CD4-positive, alpha-beta T cell treated with Interleukin-4 for 1 hour (primary cell): Measurements from ENCODE around the gene CHRM1.
A peak's percentile ranks its signal among the peaks of the same experiment; 100 is the strongest.

ENCODE experiments used
- DNase-seq, 2 donors: peaks; one replicate each; pipeline ENCODE4 v3.0.0-alpha.2; 2020 to 2022

The CHRM1 gene

GRCh38 chr11:62925745-62926679 is 4.8 kb upstream of the CHRM1 start:
- no peak for DNase-seq

DNA sequence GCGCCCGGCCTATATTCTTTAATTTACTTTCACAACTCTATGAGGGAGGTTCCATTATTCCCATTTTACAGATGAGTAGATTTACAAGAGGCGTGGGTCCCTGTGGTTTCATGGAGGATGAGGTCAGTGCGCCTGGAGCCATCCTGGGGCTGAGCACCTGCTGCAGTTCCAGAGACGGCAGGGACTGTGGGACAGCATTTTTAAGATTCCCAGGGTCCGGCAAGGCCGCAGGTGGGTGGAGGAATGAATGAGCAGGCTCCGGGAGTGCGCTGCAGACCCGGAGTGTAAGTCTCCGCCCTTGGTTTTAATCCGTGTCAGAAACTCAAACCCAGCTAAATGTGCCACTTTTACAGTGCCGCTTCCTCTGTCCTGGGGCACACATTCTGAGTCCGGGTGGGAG is 4.1 kb upstream of the CHRM1 start:
- DNase-seq, result no peak

- DNase-seq, result peak; percentile 22 to 25
These were observed 2.6 kb upstream of the CHRM1 start for GRCh38 chr11:62923601-62924411.

DNA sequence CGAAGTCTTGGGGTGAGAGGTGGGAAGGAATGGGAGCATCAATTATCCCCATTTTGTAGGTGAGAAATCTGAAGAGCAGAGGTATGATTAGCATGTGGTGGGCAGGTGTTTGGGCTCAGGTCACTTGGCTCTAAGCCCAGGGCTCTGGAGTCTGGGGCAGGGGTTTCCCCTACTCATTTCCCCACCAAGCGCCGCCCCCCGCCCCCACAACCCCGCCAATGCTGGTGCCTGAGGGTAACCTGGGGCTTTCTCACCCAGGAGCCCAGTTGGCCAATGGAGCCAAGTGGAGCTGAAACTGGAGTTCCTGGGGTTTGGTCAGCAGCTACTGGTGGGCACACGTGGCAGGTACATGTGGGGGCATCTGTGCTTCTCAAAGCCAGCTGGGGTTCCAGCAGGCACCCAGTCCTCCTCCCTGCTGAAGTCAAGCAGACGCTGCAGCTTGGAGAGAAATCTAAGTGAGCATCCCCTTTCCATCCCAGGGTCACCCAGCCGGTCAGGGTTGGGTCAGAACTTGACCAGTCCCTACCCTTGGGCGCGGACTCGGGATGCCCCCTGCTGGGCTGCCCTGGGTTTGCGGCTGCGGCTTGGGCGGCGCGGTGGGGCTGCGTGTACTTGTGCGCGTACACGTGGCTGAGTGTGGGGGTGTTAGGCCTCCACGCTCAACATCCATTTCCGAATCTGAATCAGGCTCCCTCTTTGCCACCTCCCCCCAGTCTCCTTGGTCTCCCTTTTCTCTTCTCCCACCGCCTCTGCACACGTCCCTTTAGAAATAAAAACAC is 1.7 kb upstream of the CHRM1 start:
- DNase-seq, result no peak

DNA sequence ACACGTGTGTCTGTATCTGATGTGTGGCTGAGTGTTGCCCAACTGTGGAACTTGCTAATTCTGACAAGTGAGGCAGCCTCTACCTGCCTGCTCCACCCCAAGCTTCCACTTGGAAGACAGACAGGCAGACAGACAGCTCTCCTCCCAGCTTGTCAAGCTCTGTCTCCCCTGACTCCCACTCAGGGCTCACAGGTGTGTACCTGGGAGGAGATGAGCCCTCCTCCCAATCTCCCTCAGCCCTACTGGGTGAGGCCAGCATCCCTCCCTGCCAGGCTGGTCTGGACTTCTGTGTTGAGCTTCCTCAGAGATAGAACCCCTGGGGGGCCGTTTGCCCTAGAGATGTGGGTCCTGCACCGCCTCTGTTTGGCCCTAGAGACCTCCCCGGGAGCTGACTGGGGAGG is 1.0 kb upstream of the CHRM1 start:
- no peak for DNase-seq

GRCh38 chr11:62921573-62922188 is 518 bp upstream of the CHRM1 start:
- DNase-seq, result no peak

DNA sequence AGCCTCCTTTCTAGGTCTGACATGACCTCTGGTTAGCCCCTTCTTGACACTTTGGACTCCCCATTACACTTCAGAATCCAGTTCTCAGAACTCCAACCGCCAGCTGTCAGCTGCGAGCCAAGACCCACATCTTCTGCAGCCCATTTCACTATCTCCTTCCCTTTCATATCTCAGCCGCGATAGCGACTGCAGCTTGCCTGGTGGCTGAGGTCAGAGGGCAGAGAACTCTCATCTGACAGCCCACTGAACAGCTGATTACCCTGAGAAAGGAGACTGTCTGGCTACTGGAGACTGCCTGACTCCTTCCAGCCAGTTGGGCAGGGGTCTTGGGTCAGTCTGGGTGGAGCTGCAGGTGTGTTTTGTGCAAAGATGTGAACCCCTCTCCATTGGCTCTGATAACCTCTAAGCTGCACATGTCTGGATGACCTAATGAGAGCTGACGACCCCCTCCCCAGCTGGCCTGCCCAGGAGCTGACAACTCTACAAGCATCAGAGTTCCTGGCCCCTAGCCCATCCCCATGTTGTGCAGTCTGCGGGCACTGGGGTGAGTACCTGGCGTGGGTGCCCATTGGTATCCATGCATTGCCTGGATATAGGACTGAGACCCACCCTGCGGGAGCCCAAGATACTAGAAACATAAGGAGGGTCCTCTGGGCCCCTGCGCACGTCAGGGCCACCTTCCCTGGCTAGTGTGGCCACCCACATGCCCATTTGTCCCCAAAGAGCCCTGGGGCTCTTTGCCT is 1.1 kb downstream of the CHRM1 start:
- DNase-seq, result no peak

GRCh38 chr11:62919476-62919875 is 1.7 kb downstream of the CHRM1 start:
- no peak for DNase-seq

DNA sequence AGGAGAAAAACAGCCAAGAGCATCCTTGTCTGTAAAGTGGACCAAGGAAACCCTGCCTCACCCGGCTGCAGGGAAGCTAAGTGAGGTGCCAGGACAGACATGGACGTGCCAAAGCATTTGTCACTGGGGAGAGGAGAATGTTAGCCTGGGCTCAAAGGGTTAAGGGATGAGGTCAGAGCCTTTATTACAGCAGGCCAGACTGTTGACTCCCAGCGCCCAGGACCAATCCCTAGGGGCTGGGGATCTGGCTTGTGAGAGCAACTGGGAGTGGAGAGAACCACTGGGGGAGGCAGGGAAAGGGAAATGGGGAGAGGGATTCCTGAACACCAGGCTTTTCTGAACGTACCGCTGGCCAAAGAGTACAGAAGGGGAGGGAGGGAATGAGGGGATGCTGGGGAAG is 2.6 kb downstream of the CHRM1 start:
- DNase-seq, result no peak

GRCh38 chr11:62917906-62918502 is 3.2 kb downstream of the CHRM1 start:
- DNase-seq, result no peak

DNA sequence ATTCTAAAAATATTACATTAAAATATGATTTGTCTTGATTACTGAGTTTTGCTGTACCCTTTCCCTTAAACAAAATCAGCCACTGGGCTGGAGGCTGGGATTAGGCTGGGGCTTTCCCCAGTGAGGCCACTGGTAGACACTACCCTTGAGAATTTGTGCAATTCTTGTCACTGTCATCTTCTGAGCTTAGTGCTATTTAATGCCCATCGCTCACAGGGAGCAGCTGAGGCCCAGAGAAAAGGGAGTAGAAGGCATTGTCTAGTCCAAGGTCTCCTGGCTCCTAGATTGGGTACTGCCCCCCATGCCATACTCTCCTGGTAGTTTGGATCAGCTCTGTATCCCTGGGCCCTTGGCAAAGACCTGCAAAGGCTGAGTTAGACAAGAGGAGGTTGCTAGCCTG is 6.7 kb downstream of the CHRM1 start:
- no peak for DNase-seq

GRCh38 chr11:62912268-62912667 is 8.9 kb downstream of the CHRM1 start:
- no peak for DNase-seq

DNA sequence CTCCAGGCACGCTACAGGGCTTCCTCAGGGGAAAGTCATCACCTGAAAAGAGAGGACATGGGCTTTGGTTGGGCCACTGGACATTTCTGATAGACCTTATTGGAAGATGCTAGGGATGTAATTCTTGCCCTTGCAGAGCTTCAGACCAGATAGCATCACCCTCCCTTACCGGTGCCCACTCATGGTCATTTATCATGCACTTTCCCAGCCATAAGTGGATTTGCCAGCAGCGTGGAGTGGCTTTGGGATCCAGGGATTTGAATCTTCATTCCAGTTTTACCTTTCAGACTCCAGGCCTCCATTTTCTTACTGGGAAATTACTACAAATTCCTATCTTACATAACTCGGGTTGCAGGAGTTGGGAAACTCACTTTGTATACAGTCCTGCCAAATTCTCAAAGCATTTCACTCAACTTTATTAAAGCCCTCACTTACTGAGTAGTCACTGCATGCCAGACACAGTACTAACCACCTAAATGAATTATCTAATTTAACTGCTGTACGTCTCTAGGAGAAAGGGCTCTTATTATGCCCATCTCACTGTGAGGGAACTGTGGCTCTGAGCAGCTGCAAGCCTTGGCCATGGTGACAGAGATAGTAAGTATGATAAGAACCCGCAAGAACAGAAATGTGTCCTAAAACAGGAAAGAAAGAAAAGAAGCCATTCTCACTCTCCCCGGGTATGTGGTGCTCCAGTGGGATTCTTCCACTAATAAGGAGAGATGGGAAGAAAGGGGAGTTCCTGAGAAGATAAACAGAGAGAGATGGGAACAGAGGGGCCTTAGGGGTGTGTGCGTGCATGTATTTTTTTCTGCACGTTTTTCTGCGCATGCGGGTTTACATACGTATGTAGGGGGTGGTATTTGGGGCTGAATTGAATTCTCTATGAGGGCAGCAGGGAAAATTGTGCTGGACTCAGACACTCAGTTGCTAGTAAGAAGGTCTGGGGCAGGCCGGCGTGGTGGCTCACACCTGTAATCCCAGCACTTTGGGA is 9.7 kb downstream of the CHRM1 start:
- DNase-seq, result no peak

DNA sequence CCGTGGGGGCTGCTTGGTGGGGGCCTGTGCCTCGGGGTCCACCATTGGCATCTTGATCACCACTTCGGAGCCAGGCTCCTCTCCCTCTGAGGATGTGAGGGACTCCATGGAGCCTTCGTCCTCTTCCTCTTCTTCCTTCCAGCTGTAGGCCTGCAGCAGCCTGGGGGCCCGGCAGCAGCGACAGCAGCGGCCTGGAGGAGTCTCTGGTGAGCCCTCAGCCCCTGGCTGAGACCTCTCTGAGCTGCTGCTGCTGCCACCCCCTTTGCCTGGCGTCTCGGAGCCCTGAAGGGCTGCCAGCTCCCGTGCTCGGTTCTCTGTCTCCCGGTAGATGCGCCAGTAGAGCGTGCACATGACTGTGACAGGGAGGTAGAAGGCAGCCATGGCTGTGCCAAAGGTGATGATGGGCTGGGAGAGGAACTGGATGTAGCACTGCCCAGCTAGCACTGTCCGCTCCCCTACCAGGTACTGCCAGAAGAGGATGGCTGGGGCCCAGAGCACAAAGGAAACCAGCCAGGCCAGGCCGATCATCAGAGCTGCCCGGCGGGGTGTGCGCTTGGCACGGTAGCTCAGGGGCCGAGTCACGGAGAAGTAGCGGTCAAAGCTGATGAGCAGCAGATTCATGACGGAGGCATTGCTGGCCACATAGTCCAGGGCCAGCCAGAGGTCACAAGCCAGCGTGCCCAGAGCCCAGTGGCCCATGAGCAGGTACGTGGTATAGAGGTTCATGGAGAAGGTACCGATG is 10.9 kb downstream of the CHRM1 start:
- no peak for DNase-seq

DNA sequence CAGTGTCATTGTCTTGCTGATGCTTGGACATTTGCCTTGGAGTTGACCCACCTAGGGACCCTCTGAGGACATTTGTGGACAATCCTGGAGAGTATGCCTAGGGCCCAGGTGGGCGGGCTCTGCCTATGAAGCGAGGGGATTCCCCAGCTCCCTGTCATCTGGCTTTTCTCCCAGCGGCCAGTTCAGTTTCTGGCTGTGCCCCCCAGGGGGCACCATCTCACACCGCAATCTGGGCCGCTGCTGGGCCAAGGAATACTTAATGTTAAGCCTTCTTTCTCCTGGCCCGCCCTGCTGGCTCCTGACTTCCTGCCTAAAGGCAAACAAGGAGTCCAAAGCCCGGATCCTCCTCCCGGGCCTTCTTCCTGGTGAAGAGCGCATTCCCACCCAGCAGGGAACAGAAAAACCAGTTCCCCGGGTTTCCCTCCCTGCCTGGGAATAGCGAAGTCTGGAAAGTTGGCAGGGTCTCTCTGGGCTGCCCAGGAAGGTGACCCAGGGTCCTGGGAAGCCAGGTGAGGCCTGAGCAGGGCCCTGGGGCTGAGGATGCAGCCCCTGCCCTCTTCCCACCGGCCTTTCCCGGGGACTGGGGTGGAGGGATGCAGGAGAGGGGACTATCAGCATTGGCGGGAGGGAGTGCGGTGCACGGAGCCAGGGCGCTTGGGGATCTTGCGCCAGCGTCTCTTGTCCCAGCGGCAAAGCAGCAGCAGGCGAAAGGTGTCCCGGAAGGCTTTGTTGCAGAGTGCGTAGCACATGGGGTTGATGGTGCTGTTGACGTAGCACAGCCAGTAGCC is 11.9 kb downstream of the CHRM1 start:
- DNase-seq, result no peak

GRCh38 chr11:62908468-62909072 is 12.6 kb downstream of the CHRM1 start:
- DNase-seq, result no peak

- peak; percentile 77 to 80 for DNase-seq
These were observed 15.1 kb downstream of the CHRM1 start for GRCh38 chr11:62905927-62906531.

GRCh38 chr11:62905296-62905695 is 15.9 kb downstream of the CHRM1 start:
- no peak for DNase-seq
